Stimulated activated CD8-positive, alpha-beta memory T cell treated with anti-CD3 and anti-CD28 coated beads, Interleukin-2, amount 100 ng/mL, for 48 hours (primary cell): ENCODE data around the gene ITGB1.
"Not testable (repeated sequence)": the region's sequence is repeated elsewhere in the genome, so short reads cannot be mapped to it uniquely, and the experiment has no call there.

Experiments used
- DNase-seq, 2 donors: peaks; one replicate each; pipeline ENCODE4 v3.0.0-alpha.2; 2020; ENCODE audit warnings: low read depth in 2 of 2

The ITGB1 gene

DNA sequence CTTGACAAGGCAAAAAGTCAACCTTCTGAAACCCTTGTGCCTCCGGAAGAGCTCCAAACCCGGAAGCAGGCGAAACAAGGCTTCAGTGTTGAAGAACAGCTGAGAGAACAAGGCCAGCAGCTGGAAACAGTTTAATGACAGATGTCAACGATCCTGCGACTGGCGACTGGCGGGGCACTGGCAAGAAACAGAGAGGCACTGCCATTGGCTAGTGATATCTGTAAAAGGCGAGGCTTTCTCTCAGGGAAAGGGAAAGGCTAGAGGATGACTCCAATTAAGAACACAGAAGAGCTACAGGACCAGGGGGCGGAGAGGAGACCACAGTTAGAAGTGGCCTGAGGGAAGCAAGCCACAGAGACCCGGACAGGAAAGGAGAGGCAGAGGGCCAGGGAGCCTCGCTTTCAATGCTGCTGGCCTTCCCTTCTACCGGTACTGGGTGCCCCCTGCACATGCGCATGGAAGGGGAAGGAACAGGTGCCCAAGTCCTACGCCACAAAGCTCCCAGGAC, 19.4 kb downstream of the ITGB1 start:
- DNase-seq, result no peak

DNA sequence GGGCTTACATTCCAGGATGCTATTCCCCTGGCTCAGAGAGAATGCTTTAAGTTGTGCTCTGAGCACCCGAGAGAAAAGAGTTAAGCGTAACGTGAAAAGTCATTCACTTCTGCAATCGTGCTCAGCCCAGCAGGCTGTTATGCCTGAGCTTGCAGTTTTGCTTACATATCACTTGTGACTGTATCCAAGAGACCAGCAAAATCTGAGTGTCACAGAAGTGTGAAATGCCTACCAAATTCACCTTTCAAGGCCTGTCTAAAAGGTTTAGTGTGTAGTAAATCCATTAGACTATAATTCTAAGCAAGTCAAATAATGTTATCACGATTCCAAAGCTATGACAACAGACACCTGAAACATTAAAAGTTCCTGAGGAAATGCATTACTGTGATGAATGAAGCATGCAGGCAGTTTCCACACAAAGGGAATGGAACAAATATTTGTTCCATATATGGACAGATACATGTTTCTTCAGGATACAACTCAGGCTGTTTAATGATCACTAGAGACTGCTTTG, 20.1 kb downstream of the ITGB1 start:
- DNase-seq, result no peak

DNA sequence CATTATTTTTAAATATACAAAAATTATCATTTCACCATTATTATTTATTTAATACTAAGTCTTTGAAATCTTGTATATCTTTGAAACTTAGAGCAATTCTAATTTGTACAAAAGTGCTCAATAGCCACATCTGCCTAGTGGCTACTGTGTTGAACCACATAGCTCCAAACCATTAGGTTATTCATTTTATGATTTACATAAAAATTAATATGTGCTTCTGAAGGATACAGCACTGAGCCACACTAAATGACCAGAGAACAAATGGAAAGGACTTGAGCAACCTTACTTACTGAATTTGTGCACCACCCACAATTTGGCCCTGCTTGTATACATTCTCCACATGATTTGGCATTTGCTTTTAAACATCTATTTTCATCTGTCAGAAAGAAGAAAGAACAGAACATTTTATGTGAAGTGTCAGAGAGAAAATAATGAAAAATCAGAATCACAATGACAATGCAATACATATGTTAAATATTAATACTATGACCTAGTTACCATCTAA, 25.8 kb downstream of the ITGB1 start:
- DNase-seq, result no peak

DNA sequence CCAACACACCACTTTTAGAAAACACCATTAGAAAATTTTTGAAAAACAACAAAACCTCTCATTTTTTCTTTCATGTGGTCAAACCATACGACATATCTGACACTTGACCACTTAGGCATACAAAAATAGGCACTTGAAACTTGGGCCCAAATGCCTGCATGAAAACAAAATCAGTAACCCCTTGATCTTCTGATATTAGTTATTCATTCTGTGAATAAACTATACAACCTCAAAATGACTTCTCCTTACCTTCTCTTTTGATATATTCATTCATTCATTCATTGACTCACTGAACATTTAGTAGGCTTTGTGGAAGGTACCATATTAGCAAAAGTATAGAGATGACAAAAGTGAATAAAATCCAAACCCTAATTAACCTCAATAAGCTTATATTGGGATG, 26.4 kb downstream of the ITGB1 start:
- no peak for DNase-seq

DNA sequence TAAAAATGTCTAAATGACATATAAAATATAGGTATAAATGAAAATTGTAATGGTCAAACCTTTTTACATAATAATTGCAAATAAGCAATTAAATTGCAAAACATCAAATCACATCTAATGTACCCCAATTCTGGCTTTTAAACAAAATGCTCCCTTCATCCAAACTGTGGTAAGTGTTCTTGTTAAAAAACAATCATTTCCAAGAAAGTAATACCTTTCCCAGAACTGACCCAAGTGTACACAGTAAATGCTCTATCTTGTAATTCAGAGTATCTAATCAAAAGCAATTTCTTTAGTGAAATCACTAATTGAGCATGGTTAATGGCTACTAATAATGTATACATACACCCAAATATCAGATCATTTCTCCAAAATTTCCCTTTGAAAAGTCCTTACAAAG, 28.0 kb downstream of the ITGB1 start:
- DNase-seq, result no peak

DNA sequence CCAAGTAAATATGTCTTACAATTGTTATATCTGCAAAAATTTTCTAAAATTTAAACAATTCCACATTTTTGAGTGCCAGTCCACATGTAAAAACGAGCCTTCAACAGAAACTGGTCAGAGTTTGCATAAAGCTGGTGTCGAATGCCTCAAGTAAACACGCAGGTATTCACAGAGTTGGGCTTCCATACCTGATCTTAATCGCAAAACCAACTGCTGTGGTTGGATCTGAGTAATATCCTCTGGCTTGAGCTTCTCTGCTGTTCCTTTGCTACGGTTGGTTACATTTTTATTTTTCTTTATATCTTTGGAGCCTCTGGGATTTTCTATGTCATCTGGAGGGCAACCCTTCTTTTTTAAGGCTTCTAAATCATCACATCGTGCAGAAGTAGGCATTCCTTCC, 28.4 kb downstream of the ITGB1 start:
- DNase-seq, result no peak

DNA sequence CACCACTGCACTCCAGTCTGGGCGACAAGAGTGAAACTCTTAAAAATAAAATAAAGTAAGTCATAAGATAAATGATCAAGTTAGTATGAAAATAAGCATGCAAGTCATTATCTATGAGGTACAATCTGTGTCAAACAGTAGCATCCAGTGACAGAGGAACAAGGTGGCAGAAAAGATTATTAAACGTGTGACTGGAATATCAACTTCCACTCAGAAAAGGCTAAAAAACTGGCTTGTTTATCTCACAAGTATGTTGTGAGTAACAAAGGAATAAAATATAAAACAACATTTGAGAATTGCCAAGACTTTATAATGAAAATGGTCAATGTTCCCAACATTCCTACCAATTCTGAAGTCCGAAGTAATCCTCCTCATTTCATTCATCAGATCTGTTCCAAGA, 30.3 kb downstream of the ITGB1 start:
- no peak for DNase-seq

DNA sequence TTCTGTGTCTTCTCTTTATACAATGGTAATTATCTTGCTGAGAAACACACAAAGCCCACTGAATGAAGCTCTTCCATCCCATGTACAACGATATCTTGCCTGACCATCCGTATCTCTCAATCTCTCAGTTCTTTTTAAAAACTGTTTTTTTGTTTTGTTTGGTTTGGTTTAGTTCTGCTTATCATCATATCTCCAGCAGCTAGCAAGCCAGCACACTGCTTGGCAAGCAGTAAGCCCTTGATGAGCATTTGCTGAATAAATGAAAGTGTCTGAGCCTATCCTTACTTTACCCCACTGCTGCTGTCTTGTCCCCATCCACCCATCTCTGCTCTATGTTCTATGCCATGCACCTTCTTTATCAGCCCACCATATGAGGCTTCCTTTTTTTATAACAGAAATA, 34.2 kb downstream of the ITGB1 start:
- DNase-seq, result no peak

DNA sequence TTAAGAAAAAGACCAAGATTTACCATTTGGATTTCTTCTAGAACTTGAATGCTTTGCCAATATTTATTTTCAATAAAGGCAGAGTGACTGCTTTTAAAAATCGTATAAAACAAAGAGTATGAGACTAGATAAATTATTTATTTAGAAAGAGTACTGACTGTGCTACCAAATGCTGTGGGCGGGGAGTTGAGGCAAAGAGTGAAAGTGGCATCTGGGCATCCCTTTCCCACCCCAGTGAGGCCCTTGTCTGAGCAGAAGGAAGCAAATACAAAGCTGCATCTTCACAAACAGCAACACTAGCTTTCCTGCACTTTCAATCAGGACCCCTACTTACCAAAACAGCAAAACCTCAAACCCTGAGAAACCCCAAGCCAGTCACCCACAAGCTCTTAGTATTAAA, 34.9 kb downstream of the ITGB1 start:
- no peak for DNase-seq

DNA sequence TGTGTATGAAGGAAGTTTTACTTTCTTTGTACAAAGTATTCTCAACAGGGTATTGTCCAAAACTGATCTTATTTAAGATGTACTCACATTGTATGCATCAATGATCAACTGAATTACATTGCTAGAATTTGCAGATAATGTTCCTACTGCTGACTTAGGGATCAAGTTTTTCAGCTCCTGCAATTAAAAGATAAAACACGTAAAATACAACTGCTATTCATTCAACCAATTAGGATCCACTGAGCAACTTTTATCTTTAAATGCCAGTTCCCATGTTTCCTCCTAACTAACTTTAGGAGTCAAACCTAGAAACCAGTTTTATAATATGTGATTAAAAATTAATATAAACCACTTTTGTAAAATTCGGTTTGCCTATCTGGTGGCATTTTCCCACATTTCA, 35.9 kb downstream of the ITGB1 start:
- no peak for DNase-seq

DNA sequence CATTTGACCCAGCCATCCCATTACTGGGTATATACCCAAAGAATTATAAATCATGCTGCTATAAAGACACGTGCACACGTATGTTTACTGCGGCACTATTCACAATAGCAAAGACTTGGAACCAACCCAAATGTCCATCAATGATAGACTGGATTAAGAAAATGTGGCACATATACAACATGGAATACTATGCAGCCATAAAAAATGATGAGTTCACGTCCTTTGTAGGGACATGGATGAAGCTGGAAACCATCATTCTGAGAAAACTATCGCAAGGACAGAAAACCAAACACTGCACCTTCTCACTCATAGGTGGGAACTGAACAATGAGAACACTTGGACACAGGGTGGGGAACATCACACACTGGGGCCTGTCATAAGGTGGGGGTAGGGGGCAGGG, 40.2 kb downstream of the ITGB1 start:
- not testable (repeated sequence) for DNase-seq

DNA sequence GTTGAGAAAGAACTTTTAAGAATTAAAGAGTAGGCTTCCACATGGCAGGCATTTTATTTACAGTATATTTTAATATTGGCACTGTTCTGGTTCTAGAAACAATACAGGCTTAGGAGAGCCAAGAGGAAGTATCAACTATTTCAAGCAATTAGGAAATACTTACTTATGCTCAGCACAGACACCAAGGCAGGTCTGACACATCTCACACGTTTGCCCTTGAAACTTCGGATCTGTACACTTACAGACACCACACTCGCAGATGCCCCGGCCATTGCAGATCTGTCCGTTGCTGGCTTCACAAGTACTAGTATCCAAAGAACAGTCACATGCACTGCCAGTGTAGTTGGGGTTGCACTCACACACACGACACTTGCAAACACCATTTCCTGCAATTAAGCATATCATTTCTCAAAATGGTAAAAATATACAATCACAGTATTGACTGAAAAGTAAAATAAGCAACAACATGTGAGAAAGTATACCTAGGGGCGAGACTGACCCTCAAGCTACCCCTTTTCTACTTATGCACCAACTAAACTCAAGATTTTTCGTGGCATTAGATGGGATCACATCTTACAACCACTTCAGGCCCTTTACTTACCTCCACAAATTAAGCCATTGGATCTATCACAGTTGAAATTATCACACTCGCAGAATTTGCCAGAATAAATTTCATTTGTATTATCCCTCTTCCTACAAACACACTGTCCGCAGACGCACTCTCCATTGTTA, 46.6 kb downstream of the ITGB1 start:
- DNase-seq, result no peak

DNA sequence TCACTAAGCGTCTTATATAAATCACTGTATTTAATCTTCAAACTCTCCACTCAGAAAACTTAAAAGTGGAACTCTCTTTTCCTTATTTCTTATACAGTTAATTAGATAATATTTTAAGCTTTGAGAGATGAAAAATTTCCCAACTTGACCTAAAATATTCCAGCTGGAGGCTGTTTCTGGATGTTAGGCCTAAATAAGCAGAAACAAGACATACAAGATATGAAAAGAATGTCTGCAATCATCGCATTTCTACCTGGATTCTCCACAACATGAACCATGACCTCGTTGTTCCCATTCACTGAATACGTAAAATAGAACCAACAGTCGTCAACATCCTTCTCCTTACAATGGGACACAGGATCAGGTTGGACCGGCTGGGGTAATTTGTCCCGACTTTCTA, 48.1 kb downstream of the ITGB1 start:
- not testable (repeated sequence) for DNase-seq

DNA sequence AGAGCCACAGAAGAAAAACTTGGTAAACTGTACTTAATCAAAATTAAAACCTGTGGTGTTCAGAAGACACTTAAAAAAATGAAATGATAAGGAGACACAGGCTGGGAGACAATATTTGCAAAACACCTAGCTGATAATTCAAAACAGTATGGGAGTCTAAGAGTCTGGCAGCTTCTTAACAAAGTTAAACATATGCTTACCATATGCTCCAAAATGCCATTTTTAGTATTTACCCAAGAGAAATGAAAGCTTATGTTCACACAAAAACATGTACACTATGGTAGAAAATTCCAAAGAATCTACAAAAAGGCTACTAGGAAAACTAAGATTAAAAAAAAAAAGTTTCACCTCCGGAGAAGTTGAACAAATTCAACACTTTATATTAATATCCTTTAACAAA, 48.6 kb downstream of the ITGB1 start:
- no peak for DNase-seq

DNA sequence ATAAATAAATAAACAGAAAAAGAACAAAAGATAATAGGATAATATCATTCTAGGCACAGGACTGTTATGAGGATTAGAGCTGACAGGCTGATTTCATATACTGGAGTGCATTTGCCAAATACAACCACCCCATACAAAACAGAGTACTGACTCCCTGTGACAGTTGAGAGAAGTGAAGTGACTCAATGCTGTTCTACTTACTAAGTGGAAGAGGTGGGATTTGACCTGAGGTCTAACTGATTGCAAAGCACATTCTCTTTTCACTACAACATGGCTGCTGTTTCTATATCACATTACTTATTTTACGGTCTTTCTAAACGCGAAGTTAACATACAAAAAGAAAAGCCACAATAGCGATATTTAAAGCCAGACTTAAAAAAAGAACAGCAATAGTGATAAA, 51.4 kb downstream of the ITGB1 start:
- DNase-seq, result no peak

DNA sequence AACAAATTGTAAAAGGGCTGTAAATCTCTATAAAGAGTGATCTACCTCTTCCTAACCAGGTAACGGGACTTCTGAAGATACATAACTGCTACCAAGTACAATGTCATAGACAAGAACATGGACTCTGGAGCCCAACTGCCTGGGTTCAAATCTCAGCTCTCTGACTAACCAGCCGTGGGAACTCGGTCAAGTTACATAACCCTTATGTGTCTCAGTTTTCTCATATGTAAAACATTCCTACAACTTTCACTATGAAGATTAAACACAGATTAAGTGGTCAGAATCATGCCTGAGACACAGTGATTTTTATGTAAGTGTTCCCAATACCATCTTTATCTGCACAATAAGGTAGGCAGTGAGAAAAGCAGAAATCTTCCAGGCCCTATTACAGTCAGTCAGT, 52.6 kb downstream of the ITGB1 start:
- DNase-seq, result no peak

DNA sequence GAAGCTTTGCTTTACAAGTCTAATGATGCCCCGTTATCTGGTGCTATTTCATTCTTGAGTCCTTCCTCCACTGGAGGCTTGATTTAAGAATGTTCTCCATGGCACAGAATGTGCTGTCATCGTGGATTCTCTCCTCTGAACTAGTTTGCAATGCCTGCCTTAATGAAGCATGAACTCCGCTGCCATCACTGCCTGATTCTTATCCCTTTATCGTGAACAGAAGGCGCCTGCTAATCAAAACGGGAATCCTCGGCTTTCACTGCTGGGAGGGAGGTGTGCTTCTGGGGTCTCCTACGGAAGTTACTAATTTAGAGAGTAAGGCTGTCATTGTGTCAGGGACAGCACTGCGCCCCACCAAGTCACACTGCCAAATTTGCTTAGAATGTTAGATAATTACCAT, 56.2 kb downstream of the ITGB1 start:
- no peak for DNase-seq

DNA sequence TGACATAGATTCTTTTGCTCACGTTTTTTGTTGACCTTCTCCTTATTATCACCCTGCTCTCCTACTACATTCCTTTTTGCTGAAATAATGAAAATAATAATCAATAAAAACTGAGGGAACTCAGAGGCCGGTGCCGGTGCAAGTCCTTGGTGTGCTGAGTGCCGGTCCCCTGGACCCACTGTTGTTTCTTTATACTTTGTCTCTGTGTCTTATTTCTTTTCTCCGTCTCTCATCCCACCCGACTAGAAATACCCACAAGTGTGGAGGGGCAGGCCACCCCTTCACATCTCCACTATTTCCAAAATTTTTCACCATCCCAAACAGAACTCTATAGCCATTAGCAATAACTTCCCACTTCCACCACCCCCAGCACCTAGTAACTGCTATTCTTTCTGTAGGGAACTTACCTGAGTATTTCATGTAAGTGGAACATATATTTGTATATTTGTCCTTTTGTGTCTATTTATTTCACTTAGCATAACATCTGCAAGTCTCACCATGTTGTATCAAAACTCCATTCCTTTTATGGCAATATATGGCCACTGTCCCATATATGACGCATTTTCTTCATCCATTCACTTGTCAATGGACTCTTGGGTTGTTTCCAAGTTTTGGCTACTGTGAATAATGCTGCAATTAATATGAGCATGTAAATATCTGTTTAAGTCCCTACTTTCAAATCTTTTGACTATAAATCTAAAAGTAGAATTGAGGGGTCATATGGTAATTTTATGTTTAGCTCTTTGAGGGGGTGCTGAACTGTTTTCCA, 62.6 kb downstream of the ITGB1 start:
- DNase-seq, result not testable (repeated sequence)

DNA sequence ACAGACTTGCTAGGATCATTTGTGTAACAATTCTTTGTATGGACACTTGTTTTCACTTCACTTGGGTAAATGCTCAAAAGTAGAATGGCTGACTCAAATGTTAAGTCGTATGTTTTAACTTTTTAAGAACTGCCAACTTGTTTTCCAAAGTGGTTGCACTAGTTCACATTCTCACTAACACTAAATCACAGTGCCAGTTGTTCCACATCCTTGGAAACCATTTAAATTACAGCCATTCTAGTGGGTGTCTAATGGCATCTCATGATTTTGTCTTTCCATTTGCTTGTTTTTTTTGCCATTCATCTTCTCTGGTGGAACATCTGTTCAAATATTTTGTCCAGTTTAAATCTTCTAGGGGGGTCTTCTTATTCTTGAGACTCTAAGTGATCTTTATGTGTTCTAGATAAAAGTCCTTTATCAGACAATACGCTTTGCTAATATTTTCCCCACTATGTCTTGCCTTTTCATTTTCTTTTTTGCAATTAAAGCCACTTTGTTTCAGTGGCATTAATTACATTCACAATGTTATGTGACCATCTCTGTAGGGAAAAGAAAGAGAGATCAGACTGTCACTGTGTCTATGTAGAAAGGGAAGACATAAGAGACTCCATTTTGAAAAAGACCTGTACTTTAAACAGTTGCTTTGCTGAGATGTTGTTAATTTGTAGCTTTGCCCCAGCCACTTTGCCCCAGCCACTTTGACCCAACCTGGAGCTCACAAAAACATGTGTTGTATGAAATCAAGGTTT, 63.9 kb downstream of the ITGB1 start:
- no peak for DNase-seq

DNA sequence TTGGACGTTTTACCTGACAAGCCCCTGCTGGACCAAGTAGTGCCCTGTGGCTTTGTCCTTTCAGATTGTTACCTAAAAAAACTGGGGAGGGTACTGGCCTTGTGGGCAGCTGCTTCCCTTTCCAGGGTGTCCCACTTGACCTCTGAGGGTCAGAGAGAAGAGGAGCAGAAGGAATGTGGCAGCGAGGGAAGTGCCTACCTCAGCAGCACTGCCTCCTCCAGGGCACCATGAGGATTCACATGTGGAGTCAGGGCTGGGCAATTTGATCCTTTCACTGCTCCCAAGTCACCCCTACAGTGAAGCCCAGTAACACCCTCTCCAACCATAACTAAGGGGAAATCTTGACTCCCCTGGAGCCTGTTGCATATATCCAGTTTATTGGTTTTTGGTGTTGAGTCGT, 64.6 kb downstream of the ITGB1 start:
- no peak for DNase-seq

DNA sequence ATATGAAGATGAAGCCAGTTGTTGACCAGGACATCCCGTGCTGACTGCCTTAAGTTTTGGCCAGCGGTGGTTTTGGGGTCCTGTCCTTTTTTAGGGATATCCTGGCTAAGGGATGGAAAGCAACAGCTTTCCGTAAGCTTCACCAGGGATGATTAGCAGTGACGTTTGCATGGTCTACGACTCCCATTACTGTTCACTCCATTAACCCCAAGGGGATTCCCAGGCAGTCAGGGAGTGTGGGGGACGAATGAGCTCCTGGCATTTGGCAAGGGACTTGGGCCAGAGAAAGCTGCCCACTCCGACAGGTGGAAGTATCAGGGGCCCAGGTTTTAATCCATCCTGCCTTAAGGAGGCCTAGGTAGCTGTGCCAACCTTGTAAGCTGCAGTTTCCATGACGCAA, 66.8 kb downstream of the ITGB1 start:
- no peak for DNase-seq

DNA sequence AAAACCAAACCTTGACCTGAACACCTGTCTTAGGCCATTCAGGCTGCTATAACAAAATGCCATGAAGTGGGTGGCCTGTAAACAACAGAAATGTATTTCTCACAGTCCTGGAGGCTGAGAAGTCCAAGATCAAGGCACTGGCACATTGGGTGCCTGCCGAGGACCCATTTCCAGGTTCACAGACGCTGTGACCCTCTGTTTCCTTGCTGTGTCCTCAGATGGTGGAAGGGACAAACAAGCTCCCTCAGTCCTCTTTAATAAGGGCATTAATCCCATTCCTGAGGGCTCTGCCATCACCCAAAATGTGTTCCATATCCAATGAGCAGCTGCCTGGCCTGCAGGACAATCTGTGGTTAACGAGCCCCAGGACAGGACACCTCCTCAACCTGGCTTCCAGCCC, 67.6 kb downstream of the ITGB1 start:
- no peak for DNase-seq
